ENCODE data around the gene CATSPER3. TPM values are rescaled to one million over a fixed set of nuclear protein-coding genes. Genes with fewer than 3 reads are reported as not detected.

CATSPER3 gene
- total and polyA plus RNA-seq, 2 of the 13 experiments (the other 11 are each of a cell fraction or from before 2014, with no cell fraction given) = 0.33 to 0.37 TPM

DNA sequence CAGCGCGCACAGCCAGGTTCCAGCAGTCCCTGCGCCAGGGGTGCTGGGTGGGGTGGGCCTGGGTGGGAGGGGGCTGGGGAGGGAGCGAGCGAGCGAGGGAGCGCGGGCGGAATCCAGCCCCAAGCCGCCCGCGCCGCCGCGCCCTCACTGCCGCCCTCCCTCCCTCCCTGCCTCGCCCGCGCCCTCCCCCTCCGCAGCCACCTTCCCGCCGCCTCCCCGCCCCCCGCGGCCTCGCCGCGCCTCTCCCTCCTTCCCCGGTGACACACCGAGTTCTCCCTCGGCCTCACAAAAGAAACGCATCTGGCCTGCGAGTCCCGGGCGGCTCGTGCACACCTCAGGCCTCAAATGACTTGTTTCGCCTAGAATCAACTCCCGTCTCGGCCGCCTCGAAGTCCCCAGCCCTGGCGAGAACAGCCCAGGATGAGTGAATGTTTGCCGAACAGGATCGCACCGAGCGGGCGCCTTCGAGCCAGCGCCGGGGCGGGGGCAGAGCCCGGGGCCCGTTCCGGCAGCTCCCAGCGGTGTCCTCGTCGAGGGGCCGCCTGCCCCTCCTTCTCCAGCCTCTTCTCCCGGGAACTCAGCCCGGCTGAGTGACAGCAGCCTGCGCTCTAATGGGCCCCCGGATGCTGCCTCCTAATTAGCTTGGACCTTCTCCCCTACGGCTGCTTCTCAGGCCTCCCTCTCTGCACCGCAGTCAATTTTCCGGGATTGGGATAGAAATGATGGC, 66.7 kb downstream of the CATSPER3 start (continued):
- TF ChIP-seq ZNF589 (CRISPR knock-in tag; conservative IDR thresholded peaks at IDR 0.05) (no peak), PTBP1 (IDR thresholded peaks at IDR 0.05; ENCODE audit: low read depth, low read length, poor library complexity, severe bottlenecking) (no peak), MYC (CRISPR knock-in tag; IDR thresholded peaks at IDR 0.05; ENCODE audit: borderline replicate concordance) (peak; percentile 14; the same call in 1 of the 2 replicates), MTF1 (CRISPR knock-in tag; IDR thresholded peaks at IDR 0.05) (no peak), HOXA3 (CRISPR knock-in tag; IDR thresholded peaks at IDR 0.05) (peak; percentile 62; the same call in 1 of the 2 replicates), BHLHE40 (IDR thresholded peaks at IDR 0.05; ENCODE audit: low read length) (no peak; the same call in 1 of the 2 replicates), GPN1 (CRISPR knock-in tag; IDR thresholded peaks at IDR 0.05; ENCODE audit: borderline replicate concordance) (no peak), SETDB1 (CRISPR knock-in tag; IDR thresholded peaks at IDR 0.05; ENCODE audit: borderline replicate concordance) (no peak), WIZ (CRISPR knock-in tag; IDR thresholded peaks at IDR 0.05) (no peak), ZBTB46 (CRISPR knock-in tag; IDR thresholded peaks at IDR 0.05; ENCODE audit: borderline replicate concordance) (no peak), MTERF4 (CRISPR knock-in tag; IDR thresholded peaks at IDR 0.05) (no peak)
- TF ChIP-seq, protein P1, sequence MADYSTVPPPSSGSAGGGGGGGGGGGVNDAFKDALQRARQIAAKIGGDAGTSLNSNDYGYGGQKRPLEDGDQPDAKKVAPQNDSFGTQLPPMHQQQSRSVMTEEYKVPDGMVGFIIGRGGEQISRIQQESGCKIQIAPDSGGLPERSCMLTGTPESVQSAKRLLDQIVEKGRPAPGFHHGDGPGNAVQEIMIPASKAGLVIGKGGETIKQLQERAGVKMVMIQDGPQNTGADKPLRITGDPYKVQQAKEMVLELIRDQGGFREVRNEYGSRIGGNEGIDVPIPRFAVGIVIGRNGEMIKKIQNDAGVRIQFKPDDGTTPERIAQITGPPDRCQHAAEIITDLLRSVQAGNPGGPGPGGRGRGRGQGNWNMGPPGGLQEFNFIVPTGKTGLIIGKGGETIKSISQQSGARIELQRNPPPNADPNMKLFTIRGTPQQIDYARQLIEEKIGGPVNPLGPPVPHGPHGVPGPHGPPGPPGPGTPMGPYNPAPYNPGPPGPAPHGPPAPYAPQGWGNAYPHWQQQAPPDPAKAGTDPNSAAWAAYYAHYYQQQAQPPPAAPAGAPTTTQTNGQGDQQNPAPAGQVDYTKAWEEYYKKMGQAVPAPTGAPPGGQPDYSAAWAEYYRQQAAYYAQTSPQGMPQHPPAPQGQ (CRISPR knock-in tag; IDR thresholded peaks at IDR 0.05; ENCODE audit: borderline replicate concordance) = no peak
- TF ChIP-seq, protein P2, sequence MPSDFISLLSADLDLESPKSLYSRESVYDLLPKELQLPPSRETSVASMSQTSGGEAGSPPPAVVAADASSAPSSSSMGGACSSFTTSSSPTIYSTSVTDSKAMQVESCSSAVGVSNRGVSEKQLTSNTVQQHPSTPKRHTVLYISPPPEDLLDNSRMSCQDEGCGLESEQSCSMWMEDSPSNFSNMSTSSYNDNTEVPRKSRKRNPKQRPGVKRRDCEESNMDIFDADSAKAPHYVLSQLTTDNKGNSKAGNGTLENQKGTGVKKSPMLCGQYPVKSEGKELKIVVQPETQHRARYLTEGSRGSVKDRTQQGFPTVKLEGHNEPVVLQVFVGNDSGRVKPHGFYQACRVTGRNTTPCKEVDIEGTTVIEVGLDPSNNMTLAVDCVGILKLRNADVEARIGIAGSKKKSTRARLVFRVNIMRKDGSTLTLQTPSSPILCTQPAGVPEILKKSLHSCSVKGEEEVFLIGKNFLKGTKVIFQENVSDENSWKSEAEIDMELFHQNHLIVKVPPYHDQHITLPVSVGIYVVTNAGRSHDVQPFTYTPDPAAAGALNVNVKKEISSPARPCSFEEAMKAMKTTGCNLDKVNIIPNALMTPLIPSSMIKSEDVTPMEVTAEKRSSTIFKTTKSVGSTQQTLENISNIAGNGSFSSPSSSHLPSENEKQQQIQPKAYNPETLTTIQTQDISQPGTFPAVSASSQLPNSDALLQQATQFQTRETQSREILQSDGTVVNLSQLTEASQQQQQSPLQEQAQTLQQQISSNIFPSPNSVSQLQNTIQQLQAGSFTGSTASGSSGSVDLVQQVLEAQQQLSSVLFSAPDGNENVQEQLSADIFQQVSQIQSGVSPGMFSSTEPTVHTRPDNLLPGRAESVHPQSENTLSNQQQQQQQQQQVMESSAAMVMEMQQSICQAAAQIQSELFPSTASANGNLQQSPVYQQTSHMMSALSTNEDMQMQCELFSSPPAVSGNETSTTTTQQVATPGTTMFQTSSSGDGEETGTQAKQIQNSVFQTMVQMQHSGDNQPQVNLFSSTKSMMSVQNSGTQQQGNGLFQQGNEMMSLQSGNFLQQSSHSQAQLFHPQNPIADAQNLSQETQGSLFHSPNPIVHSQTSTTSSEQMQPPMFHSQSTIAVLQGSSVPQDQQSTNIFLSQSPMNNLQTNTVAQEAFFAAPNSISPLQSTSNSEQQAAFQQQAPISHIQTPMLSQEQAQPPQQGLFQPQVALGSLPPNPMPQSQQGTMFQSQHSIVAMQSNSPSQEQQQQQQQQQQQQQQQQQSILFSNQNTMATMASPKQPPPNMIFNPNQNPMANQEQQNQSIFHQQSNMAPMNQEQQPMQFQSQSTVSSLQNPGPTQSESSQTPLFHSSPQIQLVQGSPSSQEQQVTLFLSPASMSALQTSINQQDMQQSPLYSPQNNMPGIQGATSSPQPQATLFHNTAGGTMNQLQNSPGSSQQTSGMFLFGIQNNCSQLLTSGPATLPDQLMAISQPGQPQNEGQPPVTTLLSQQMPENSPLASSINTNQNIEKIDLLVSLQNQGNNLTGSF (CRISPR knock-in tag; IDR thresholded peaks at IDR 0.05) = no peak
- TF ChIP-seq, protein P3, sequence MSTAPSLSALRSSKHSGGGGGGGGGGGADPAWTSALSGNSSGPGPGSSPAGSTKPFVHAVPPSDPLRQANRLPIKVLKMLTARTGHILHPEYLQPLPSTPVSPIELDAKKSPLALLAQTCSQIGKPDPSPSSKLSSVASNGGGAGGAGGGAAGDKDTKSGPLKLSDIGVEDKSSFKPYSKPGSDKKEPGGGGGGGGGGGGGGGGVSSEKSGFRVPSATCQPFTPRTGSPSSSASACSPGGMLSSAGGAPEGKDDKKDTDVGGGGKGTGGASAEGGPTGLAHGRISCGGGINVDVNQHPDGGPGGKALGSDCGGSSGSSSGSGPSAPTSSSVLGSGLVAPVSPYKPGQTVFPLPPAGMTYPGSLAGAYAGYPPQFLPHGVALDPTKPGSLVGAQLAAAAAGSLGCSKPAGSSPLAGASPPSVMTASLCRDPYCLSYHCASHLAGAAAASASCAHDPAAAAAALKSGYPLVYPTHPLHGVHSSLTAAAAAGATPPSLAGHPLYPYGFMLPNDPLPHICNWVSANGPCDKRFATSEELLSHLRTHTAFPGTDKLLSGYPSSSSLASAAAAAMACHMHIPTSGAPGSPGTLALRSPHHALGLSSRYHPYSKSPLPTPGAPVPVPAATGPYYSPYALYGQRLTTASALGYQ (CRISPR knock-in tag; IDR thresholded peaks at IDR 0.05) = no peak
